Stimulated activated CD4-positive, alpha-beta T cell treated with anti-CD3 and anti-CD28 coated beads, Interleukin-12 subunit alpha, Interleukin-12 subunit beta, amount 100 ng/mL, for 48 hours (primary cell): Measurements from ENCODE around the gene TSPAN14.
"Not testable (repeated sequence)": the region's sequence is repeated elsewhere in the genome, so short reads cannot be mapped to it uniquely, and the experiment has no call there.

Experiments
- DNase-seq, 3 donors: peaks; one replicate each; pipeline ENCODE4 v3.0.0-alpha.2; 2020; ENCODE audit warnings: low read depth in 2 of 3, low spot score in 1 of 3

The TSPAN14 gene

DNA sequence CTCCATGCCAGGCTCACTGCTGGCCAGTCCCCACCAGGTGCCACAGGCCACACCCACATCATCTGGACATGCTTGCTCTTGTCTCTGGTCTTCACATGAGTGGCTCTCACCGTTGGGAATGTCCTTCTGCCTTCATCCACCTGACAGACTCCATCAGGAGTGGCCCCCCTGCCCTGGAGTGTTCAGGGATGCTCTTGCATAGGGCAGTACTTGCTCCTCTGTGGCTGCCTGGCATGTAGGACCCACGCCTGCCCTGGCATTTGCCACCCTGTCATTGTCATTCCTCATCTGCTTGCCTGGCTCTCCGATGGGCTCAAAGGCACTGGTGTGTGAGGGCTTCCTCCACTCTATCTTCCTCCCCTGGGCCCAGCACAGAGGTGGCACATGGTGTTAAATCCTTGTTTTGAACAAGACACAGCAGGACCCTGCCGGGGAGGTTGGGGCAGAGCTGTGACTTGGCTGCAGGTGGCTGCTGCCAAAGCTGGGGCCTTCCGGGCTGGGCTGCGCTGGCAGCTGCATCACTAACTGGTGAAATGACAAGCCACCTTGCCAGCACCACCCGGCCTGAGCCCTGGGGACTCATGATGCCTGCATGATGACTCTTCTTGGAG, 85.4 kb downstream of the TSPAN14 start:
- DNase-seq = no peak

DNA sequence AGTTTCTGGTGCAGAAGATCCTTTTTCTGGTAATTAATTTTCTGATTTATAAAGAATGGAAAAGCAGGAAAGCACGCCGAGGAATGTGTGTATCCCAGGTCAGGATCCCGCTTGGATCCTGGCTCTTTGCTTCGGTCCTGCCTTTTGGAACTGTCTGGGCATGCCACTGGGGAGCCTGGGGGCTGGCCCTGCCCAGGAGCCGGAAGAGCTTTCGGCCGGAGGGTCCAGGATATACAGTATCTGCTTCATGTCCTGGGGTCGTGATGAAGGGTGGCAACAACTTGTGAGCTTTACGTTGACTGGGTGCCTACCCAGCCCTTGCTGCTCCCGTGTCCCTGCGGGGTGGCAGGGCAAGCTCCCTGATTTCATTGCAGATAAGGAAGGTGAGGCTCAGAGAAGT, 86.0 kb downstream of the TSPAN14 start:
- no peak for DNase-seq

DNA sequence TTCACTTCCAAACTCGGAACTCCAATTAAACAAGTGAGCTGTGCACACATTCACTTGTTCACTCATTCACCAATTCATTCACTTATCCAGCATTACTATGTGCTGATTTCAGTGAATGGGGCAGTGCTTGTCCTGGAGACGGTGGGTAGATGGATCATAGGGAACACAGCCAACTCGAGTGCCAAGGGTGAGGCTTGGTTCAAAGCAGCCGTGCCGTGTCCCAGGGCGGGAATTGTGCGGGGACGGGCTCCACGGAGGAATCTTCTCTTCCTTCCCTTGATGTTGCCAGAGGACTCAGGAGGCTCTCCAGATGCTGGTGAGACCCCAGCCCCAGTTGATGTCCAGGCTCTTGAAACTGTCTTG, 86.5 kb downstream of the TSPAN14 start:
- DNase-seq = no peak

DNA sequence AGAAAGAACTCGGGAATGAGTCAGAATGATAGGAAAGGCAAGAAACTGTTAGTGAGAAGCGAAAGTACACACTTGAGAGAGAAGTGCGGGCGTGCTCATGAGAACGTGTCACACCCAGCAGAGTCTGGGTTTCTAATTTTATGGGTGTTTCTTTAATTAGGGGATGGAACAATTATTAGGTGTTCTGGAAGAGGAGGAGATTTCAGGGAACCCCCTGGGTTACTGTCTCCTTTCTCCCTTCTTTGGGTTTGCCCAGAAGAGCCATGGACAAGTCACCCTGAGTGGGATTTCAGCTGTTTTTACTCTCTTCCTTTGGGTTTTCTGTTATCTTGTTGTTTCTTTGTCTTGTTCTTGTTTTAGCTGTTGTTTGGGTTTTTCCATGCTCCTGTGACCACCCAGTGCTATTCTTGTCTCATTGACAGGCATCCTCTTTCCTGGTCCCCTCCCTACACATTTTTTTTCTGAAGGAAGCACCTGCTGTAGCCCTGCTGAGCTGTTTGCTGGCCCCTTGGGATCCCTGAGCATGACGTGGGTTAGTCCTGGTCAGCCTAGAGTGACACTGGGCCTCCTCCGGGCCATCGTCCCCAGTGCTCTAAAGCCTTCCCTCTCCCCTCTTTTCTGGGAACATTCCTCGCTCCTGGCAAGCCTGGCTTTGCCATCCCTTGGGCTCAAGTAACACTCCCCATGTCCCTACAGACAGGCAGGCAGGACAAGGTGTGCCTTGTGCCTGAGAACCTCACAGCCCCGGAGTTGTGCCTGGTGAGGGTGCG, 87.1 kb downstream of the TSPAN14 start:
- no peak for DNase-seq

DNA sequence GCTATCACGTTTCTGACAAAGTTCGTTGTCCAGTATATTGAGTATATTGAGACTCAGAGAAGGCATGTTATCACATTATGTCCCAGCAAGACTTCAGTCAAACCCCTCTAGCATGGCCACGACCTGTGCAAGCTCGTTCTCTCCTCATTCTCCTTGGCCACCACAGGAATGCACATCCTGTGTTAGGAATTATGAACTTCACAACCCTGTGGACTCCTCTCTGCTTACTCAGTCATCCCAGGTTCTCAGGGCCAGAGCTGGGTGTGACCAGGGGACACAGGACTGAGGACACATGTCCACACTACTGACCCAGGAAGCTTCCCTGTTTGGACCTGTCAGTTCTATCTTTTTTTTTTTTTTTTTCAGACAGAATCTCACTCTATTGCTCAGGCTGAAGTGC, 87.9 kb downstream of the TSPAN14 start:
- DNase-seq = no peak

DNA sequence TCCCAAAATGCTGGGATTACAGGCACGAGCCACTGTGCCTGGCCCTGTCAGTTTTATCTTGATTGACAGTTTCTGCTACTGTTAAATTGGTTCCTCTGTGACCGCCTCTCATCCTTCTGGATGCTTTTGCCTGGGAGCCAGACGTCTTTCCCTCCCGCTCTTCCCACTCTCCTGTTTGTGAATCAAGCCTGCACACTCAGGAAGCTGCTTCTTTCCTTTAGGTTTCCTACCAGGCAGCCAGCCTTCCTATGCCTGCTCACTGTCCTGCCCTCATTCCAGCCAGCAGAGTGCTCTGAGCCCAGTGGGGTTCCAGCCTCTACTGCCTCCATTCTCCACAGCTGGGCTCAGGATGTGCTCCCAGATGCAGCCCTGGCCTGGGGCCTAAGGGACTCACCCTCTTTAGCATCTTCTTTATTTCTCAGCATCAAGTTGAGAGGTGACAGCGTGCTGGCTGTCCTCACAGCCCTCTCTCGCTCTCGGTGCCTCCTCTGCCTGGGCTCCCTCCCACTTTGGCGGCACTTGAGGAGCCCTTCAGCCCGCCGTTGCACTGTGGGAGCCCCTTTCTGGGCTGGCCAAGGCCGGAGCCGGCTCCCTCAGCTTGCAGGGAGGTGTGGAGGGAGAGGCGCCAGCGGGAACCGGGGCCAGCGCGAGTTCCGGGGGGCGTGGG, 88.7 kb downstream of the TSPAN14 start:
- no peak for DNase-seq

DNA sequence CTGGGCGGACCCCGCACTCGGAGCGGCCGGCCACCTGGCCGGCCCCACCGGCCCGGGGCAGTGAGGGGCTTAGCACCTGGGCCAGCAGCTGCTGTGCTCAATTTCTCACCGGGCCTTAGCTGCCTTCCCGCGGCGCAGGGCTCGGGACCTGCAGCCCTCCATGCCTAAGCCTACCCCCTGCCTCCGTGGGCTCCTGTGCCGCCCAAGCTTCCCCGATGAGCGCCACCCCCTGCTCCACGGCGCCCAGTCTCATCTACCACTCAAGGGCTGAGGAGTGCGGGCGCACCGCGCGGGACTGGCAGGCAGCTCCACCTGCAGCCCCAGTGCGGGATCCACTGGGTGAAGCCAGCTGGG, 89.2 kb downstream of the TSPAN14 start:
- not testable (repeated sequence) for DNase-seq

DNA sequence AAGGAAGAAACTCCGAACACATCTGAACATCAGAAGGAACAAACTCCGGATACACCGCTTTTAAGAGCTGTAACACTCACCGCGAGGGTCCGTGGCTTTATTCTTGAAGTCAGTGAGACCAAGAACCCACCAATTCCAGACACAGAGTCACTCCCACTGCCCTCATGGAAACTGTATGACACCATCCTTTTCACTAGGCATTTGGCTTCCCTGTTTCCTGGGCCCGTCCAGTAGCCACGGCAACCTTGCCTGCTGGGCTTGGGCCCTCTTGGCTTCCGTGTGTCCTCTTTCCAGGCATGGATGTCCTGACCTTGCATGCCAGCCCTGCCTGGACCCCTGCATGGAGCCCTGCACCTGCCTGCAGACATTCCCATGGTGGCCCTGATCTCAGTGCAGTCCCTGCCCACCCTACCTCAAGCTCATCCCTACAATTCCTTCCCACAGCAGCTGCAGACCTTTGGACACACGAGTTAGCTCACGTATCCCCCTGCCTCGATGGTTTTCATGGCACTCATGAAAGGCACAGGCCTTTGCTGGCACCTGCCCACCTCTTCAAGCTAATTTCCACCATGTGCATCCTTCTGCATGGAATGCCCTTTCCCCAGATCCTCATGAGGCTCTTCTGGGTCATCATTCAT, 90.3 kb downstream of the TSPAN14 start:
- no peak for DNase-seq

DNA sequence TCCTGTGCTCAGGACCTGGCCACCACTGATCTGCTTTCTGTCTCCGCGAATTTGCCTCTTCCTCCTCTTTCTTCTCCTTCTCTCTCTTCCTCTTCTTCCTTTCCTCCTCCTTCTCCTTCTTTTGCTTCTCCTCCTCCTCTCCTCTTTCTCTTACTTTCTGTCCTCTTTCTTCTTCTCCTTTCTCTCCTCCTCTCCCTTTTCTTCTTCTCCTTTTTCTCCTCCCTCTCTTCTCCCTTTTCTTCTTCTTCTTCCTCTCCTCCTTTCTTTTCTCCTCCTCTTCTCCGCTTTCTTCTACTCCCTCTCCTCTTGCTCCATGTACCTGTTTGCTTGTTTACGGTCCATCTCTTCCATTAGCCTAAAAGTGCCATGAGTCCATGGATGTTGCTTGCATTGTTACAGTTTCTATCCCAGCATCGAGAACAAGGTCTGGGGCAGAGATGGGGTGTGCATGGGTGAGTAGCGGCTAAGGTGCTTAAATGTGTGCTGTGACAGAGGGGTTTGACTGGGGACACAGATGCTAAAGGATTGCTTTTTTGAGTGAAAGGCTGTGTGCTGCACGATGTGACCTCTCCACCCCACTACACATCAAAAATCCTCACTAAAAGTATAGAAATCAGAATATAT, 91.3 kb downstream of the TSPAN14 start:
- no peak for DNase-seq

DNA sequence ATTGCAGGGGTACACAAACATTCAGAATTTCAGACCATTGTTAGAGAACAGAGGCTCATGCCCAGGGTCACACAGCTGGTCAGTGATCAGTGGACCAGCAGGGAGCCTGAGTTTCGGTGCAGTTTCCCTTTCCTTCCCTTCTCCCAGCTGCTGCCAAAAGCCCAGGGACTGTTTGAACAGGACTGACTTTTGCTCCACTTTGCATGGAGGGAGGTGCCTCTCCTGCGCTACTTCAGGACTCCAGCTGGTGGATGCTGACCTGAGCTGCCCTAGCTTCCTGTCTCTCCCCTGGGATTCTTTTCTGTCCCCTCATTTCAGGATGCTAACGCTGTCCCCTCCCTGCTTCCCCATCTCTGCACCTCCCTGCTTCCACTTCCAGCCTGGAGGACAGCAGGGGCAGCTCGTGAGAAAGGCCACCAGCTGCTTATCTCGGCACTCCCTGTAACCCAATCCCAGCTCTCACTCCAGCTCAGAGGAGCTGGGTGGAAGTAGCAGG, 98.1 kb downstream of the TSPAN14 start:
- DNase-seq = no peak

DNA sequence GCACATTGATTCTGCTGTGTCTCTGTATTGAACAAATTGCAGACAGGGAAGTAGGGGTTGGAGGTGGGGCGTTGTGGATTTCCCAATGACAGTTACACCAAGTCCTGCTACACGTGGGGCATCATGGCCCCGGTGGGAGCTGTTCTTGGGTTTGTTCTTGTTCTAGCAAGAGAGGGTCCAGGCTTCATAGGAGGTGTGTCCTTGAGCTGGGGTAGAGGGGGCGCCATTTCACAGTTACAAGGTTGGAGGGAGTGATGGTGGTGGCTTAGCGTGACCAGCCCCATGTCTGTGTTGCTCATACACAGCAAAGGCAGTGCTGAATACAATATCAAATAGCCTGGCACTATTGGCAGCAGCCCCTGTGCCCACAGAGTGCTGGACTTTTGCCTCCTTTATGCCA, 99.3 kb downstream of the TSPAN14 start:
- DNase-seq = no peak

DNA sequence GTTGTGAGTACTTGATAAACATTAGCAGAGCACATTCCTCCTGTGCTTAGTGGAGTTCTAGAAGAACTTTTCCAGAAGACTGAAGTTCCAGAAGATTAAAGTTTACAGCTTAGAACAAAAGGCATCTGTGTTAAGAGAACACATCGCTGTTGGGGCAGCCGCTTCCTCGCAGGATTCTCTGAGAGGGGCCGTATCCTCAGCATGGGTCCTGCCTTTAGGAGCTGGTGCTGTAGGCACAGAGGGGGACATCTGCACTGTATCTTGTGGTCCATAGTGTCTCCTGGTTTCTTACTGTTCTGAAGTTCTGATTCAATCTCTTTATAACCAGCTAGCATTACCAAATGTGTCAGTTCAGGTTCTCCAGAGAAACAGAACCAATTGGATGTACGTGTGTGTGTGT, 99.9 kb downstream of the TSPAN14 start:
- DNase-seq = no peak

DNA sequence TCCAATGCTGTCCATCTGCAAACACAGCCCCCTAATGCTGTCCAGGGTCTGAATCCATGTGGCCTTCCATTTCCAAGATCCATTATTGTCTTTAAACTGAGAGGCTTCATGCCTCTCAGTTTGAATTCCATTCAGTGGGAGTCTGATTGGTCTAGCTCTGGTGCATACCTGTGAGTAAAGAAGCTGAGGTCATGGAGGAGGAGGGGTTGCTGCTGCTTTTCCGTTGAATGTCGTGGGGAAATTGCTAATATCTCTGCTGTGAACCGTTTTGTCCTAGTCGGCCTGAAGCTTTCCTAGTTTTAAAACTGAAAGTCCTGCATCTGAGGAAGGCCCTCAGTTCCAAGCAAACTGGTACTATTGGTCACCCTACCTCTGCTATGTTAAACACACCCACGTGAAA, 101.3 kb downstream of the TSPAN14 start:
- DNase-seq = no peak

DNA sequence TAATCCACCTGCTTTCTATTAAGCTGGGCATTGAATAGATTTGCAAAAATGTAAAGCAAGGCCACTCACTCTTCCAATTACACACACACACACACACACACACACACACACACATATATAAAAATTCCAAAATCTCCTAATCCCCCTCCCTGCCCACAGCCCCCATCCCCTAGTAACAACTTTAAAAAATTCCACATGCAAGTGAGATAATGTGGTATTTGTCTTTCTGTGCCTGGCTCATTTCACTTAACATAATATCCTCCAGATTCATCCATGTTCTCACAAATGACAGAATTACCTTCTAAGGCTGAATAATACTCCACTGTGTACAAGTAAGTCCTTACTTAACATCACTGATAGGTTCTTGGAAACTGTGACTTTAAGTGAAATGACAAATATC, 107.8 kb downstream of the TSPAN14 start:
- no peak for DNase-seq

DNA sequence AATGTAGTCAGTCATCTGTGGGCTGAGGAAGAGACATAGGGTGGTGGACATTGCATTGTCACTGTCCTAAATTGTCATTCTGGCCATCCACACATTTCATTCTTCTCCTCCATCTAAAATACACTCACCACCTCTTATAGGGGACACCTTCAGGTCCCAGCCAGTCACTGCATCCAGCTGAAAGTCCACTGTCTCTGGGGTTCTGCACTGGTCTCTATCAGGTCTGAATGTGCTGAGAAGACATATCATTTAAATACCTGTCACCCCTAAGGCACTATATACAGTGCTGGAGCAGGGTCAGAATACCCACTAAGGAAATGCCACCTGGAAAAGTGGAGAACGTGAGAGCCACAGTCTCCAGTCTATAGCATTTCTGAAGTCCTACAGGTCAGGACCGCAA, 113.2 kb downstream of the TSPAN14 start:
- DNase-seq = no peak

DNA sequence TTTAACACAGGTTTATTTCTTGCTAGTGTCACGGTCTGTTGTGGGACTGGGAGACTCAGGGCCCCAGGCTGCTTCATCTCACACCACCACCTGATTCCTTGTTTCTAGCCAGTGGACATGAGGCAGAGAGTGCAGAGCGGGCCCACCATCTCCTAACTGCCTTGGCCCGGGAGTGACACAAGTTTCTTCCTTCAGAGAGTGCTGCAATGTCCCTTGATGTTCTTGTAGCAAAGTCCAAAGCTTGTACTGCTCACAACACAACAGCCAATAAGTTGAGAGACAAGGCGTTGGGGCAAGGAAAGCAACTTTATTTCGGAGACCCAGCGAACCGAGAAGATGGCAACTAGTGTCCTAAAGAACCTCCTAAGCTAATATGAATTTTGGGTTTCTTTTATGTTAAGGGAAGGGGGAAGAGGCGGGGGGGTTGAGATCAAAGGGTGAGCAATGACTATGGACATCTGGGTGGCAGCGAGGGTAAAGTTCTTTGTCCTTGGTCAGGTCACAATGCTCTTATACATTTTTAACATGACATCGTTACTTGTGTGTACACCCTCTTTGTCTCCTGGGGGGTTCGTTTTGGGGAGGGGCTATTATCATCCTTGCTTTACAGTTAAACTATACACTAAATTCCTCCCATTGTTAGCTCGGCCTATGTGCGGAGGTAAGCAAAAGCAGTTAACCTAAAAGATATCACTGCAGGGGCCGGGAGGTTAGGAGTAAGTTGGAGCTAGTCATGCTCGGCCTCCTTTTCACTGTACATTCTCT, 115.2 kb downstream of the TSPAN14 start:
- DNase-seq = no peak

DNA sequence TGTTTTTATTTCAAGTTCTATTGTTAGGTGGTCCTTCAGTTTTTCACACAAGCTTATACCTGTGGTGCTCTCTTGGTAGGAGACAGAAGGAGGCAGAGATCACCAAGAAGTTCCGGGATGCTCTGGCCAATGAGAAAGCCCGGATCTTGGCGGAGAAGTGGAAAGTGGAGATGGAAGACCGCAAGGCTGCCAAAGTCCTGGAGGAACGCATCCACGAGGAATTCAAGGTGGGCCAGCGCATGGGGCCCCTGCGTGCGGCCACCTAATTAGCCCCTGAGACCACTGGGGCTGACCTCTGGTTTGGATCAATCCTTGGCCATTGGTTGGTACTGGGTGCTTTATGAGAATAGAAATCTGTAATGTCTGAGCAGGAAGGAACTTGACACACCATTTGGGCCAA, 117.2 kb downstream of the TSPAN14 start:
- no peak for DNase-seq

DNA sequence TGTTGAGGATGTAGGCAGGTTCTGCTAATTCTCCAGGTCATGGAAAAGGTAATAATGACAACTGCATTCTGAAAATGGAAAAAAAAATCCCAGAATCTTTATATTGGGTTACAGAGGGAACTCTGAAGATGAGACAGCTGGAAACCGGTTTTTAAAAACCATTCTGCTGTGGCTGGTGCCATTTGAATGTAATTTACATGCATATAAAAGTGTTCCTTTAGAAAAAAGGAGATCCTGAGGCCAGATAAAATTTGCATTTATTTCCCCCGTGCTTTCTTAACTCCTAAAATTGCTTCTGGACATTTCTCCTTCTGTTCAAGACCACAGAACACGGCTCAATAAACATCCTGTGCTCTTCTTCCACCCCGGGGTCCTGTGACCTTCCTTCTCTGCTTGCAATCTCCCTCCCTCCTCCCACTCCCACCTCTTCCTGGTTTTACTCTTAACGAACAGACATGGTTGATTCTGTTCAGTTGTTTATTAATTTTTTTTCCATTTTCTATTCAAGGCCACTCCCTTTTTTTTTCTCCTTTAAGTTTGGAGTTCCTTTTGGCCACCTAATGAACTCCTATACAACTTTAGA, 125.2 kb downstream of the TSPAN14 start:
- DNase-seq = no peak

DNA sequence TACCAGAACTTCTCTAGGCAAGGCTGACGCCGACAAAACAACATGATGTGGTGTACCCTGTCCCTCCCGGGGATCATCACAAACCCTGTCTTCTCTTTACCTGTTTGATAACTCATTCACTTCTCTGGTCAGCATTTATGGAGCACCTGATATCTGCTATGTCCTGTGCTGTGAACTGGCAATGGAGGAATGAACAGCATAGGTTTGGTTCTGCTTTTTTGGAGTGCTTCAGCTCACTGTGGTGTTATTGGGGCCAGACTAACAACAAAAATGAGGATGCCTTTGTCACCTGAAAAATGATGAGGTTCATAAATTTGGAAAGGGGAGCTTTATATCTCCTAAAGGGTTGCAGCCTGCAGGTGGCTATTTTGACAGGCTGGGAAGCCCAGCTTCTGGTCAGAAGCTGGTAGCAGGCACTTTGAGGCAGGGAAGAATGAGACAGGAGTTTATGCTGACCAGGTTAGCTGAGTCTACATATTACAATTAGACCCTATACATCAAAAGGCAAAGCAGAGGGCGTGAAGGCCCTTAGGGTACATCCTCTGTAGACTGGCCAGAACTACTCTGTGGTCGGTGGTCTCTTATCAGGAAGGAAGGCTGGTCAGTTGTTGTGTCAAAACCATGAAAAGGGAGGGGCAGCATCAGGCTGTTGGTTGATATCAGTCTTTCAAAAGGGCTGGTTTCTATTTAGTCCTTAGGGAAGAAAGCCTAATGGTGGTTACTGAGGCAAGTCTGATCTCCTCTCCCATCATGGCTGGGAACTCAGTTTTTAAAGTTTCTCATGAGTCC, 125.9 kb downstream of the TSPAN14 start:
- no peak for DNase-seq
